ENCODE measurements around the gene INPP5A.

The INPP5A gene

GRCh38 chr10:132743925-132744490 is 206.4 kb downstream of the INPP5A start:
- no peak for DNase-seq (ENCODE audit: low spot score)
- in situ Hi-C loops (cut with MboI; ENCODE audit: low pct_unique_long_range_greater_than_20kb, low sequenced_read_pairs, unreplicated experiment): no loop called here
- TF ChIP-seq, protein P1, sequence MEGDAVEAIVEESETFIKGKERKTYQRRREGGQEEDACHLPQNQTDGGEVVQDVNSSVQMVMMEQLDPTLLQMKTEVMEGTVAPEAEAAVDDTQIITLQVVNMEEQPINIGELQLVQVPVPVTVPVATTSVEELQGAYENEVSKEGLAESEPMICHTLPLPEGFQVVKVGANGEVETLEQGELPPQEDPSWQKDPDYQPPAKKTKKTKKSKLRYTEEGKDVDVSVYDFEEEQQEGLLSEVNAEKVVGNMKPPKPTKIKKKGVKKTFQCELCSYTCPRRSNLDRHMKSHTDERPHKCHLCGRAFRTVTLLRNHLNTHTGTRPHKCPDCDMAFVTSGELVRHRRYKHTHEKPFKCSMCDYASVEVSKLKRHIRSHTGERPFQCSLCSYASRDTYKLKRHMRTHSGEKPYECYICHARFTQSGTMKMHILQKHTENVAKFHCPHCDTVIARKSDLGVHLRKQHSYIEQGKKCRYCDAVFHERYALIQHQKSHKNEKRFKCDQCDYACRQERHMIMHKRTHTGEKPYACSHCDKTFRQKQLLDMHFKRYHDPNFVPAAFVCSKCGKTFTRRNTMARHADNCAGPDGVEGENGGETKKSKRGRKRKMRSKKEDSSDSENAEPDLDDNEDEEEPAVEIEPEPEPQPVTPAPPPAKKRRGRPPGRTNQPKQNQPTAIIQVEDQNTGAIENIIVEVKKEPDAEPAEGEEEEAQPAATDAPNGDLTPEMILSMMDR (IDR thresholded peaks at IDR 0.05; ENCODE audit: extremely low read depth, insufficient read depth, missing control alignments): no peak

DNA sequence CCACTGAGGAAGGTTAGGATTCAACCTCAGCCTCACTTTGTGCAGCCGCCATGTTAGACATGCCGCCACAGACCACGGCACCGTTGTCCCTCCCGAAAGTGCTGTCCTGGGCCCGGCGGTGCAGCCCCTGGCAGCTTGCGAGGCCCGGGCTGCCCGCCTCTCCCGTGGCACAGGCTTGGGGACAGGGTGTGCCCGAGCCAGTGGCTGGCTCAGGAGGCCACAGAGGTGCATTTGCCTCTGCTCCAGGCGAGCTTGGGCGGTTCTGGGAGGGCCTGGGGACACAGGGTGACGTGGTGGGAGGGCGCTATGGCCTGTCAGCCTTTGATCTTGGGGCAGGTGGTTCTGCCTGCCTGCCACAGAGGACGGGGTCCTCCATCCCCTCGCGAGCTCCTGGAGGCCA is 207.3 kb downstream of the INPP5A start:
- in situ Hi-C loops (cut with MboI; ENCODE audit: low pct_unique_long_range_greater_than_20kb, low sequenced_read_pairs, unreplicated experiment): no loop called here
- no peak for DNase-seq (ENCODE audit: low spot score)
- TF ChIP-seq, protein P1 (IDR thresholded peaks at IDR 0.05; ENCODE audit: extremely low read depth, insufficient read depth, missing control alignments): no peak

DNA sequence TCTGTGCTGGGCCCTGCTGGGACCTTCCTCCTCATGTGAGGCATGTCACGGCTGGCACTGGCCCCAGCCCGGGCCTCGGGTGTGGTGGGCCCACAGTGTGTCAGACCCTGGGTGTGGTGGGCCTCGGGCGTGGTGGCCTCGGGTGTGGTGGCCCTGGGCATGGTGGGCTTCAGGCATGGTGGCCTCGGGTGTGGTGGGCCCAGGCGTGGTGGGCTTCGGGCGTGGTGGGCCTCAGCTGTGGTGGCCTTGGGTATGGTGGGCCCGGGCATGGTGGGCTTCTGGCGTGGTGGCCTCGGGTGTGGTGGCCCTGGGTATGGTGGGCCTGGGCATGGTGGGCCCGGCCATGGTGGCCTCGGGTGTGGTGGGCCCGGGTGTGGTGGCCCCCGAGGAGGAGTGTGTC is 207.9 kb downstream of the INPP5A start:
- in situ Hi-C loops (cut with MboI; ENCODE audit: low pct_unique_long_range_greater_than_20kb, low sequenced_read_pairs, unreplicated experiment): no loop called here
- DNase-seq (ENCODE audit: low spot score): no peak
- TF ChIP-seq, protein P1 (IDR thresholded peaks at IDR 0.05; ENCODE audit: extremely low read depth, insufficient read depth, missing control alignments): no peak

DNA sequence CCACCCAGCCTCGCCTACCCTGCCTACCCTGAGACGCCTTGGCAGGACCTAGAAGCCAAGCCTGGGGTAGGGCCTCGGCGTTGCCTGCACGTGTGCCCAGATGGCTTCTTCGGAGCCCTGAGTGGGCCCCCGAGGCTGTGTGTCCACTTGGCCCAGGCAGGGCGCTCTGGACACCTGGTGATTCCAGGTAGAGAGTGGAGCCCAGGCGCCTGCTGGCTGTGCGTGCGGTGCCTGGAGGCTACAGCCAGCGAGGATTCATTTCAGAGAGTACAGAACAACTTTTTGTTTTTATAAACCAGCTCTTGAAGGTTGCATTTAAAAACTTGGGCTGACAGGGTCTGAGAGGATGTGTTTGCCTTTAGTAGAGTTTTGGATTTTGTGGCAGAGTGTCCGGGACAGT is 208.4 kb downstream of the INPP5A start:
- no peak for DNase-seq (ENCODE audit: low spot score)
- TF ChIP-seq, protein P1 (IDR thresholded peaks at IDR 0.05; ENCODE audit: extremely low read depth, insufficient read depth, missing control alignments): no peak
- in situ Hi-C loops (cut with MboI; ENCODE audit: low pct_unique_long_range_greater_than_20kb, low sequenced_read_pairs, unreplicated experiment): no loop called here

DNA sequence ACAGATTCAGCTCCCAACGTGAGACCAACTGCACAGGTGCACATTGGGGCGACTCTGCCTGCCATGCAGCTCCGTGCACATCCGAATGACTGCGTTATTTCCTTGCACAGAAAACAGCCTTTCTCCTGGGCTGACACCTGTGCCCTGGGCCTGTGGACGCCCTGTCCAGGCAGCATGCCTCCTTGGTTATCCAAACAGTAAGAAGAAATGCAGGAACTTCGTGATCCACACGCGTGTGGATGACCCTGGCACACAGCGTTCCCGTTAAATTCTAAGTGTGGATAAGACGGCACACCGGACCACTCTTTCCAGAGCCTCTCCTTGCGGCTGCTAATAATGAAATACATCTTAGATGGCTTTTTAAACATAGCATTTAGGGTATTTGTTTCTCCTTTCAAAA is 208.8 kb downstream of the INPP5A start:
- in situ Hi-C loops (cut with MboI; ENCODE audit: low pct_unique_long_range_greater_than_20kb, low sequenced_read_pairs, unreplicated experiment): no loop called here
- no peak for DNase-seq (ENCODE audit: low spot score)
- TF ChIP-seq, protein P1 (IDR thresholded peaks at IDR 0.05; ENCODE audit: extremely low read depth, insufficient read depth, missing control alignments): no peak

GRCh38 chr10:132746801-132747625 is 209.4 kb downstream of the INPP5A start:
- TF ChIP-seq, protein P1 (IDR thresholded peaks at IDR 0.05; ENCODE audit: extremely low read depth, insufficient read depth, missing control alignments): no peak
- DNase-seq (ENCODE audit: low spot score): no peak
- in situ Hi-C loops (cut with MboI; ENCODE audit: low pct_unique_long_range_greater_than_20kb, low sequenced_read_pairs, unreplicated experiment): no loop called here

Measured in GM13977 (cell line).